Activated CD4-positive, CD25-positive, alpha-beta regulatory T cell (primary cell): ENCODE measurements around the gene PDE7B.

Experiments used
- DNase-seq, 4 experiments: peaks; one replicate each; lab custom pipeline; 2025; lab: John Stamatoyannopoulos, UW

The PDE7B gene

GRCh38 chr6:135987226-135987625, 135.7 kb downstream of the PDE7B start:
- DNase-seq: no peak

- DNase-seq: no peak
These were observed 138.9 kb downstream of the PDE7B start for GRCh38 chr6:135990439-135990838.

- no peak for DNase-seq
These were observed 139.5 kb downstream of the PDE7B start for GRCh38 chr6:135990855-135991464.

- DNase-seq: no peak
These were observed 141.2 kb downstream of the PDE7B start for GRCh38 chr6:135992739-135993138.

GRCh38 chr6:135993361-135993760, 141.9 kb downstream of the PDE7B start:
- no peak for DNase-seq

GRCh38 chr6:135994857-135995544, 143.5 kb downstream of the PDE7B start:
- no peak for DNase-seq

GRCh38 chr6:135995545-135995898, 144.0 kb downstream of the PDE7B start:
- DNase-seq: no peak

GRCh38 chr6:135996668-135997067, 145.2 kb downstream of the PDE7B start:
- no peak for DNase-seq

GRCh38 chr6:135999393-135999792, 147.9 kb downstream of the PDE7B start:
- DNase-seq: no peak

GRCh38 chr6:136007345-136007744, 155.8 kb downstream of the PDE7B start:
- no peak for DNase-seq

- DNase-seq: no peak
These were observed 160.0 kb downstream of the PDE7B start for GRCh38 chr6:136011475-136011874.

- DNase-seq: no peak
These were observed 160.8 kb downstream of the PDE7B start for GRCh38 chr6:136012198-136012887.

- no peak for DNase-seq
These were observed 161.4 kb downstream of the PDE7B start for GRCh38 chr6:136012943-136013342.

- no peak for DNase-seq
These were observed 163.2 kb downstream of the PDE7B start for GRCh38 chr6:136014454-136015437.

GRCh38 chr6:136015531-136015930, 164.0 kb downstream of the PDE7B start:
- DNase-seq: no peak

- no peak for DNase-seq
These were observed 165.0 kb downstream of the PDE7B start for GRCh38 chr6:136016228-136017225.

- no peak for DNase-seq
These were observed 169.2 kb downstream of the PDE7B start for GRCh38 chr6:136020691-136021090.

GRCh38 chr6:136022224-136022874, 170.8 kb downstream of the PDE7B start:
- no peak for DNase-seq

GRCh38 chr6:136024711-136025110, 173.2 kb downstream of the PDE7B start:
- DNase-seq: no peak

- DNase-seq: no peak
These were observed 174.2 kb downstream of the PDE7B start for GRCh38 chr6:136025736-136026135.
